Hematopoietic multipotent progenitor cell treated with erythropoietin and hydrocortisone succinate and interleukin-3 and kit ligand, for 17 days (in vitro differentiated cells): ENCODE measurements around the gene OXCT1.

ENCODE experiments used
- DNase-seq: peaks from one replicate; pipeline ENCODE4 v3.0.0-alpha.2; 2015; ENCODE audit warnings: low spot score

OXCT1 gene

GRCh38 chr5:41869724-41870626, at the start of gene OXCT1:
Gene OXCT1 (minus strand): TSS chr5:41870425. CDS start chr5:41870358, 67 bp downstream.
- DNase-seq: peak; percentile 61

- DNase-seq: no peak
Measured at GRCh38 chr5:41918105-41918504, 47.9 kb upstream of the OXCT1 start.

- DNase-seq: no peak
Measured at GRCh38 chr5:41908374-41909079, 38.3 kb upstream of the OXCT1 start.

- DNase-seq: no peak
Measured at GRCh38 chr5:41906151-41906550, 35.9 kb upstream of the OXCT1 start.

GRCh38 chr5:41903892-41904799, 33.9 kb upstream of the OXCT1 start, which contains the start of gene RIMOC1:
Gene RIMOC1 (plus strand): TSS chr5:41904344. CDS start chr5:41904368, 24 bp downstream.
- peak; percentile 98 for DNase-seq

GRCh38 chr5:41903382-41903891, 33.2 kb upstream of the OXCT1 start:
- no peak for DNase-seq

GRCh38 chr5:41896230-41896629, 26.0 kb upstream of the OXCT1 start:
- no peak for DNase-seq

GRCh38 chr5:41893074-41893851, 23.0 kb upstream of the OXCT1 start:
- no peak for DNase-seq

- DNase-seq: no peak
Measured at GRCh38 chr5:41892031-41892430, 21.8 kb upstream of the OXCT1 start.

- DNase-seq: no peak
Measured at GRCh38 chr5:41891066-41891707, 21.0 kb upstream of the OXCT1 start.

GRCh38 chr5:41885286-41885685, 15.1 kb upstream of the OXCT1 start:
- DNase-seq: no peak

GRCh38 chr5:41883936-41884335, 13.7 kb upstream of the OXCT1 start:
- DNase-seq: no peak

- DNase-seq: no peak
Measured at GRCh38 chr5:41883243-41883642, 13.0 kb upstream of the OXCT1 start.

GRCh38 chr5:41882765-41883164, 12.5 kb upstream of the OXCT1 start:
- no peak for DNase-seq

GRCh38 chr5:41878643-41879478, 8.6 kb upstream of the OXCT1 start:
- DNase-seq: no peak

GRCh38 chr5:41878173-41878572, 7.9 kb upstream of the OXCT1 start:
- no peak for DNase-seq

GRCh38 chr5:41877408-41877807, 7.2 kb upstream of the OXCT1 start:
- DNase-seq: no peak

GRCh38 chr5:41876678-41877077, 6.5 kb upstream of the OXCT1 start:
- DNase-seq: no peak

- no peak for DNase-seq
Measured at GRCh38 chr5:41875121-41875520, 4.9 kb upstream of the OXCT1 start.
